Anterior cingulate cortex (tissue), 58 donors: ENCODE results near the gene RNF146.
"Not testable (repeated sequence)": the region's sequence is repeated elsewhere in the genome, so short reads cannot be mapped to it uniquely, and the experiment has no call there.

ENCODE experiments used
- DNase-seq, 58 donors: peaks; one replicate each; lab custom pipeline; 2025; lab: John Stamatoyannopoulos, UW

Gene RNF146

DNA sequence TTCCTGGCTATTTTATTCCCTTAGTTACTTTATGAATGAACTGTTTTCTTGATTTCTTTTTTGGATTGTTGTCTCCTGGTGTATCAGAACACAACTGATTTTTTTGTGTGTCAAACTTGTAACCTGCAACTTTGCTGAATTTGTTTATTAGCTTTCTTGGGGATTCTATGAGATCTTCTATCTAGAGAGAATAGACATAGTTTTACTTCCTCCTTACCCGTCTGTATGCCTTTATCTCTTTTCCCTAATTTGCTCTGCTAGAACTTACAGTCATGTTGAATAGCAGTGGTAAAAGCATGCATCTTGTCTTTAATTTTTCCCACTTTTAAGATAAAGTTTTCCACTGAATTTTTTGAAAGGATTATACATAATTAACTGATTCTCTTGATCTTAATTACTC is 13.2 kb downstream of the RNF146 start:
- no peak for DNase-seq

- no peak for DNase-seq
Measured at GRCh38 chr6:127282184-127282583, 15.5 kb downstream of the RNF146 start.

GRCh38 chr6:127288705-127289104 is 22.0 kb downstream of the RNF146 start:
- no peak for DNase-seq

GRCh38 chr6:127289934-127290333 is 23.3 kb downstream of the RNF146 start:
- DNase-seq: no peak

DNA sequence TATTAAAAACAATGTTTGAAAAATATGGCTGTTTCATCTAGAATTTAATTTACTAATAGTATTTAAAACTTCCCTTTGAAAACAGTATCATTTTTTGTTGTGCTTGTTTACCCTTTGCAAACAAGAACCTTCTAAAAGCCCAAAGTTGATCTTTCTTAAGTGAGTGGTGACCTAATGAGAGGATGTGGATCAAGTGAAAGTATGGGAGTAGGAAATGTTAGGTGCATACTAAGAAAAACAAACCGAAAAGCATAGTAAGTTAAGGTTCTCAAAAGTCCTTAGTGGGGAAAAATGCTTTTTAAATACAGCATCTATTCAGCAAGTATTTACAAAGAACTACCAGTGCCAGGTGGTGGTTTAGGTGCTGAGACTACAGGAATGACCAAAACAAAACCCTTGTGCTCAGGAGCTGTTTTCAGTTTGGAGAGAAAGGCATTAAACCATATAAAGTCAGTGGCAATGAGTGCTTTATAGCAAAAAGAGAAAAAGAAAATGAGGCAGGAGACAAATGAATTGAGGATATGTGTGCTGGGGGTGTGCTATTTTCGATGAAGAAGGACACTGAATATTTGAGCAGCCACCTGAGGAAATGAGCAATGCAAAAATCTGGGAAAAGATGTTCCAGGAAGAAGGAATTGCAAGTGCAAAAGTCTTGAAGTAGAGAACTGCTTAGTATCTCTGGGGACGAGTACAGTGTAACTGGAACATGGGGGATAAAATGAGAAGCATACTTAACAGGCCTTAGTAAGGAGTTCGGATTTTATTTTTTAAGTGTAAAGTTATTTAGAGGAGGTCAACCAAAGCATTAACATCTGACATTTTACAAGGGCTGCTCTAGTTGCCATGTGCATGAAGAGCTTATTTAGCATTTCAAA is 24.0 kb downstream of the RNF146 start:
- no peak for DNase-seq

DNA sequence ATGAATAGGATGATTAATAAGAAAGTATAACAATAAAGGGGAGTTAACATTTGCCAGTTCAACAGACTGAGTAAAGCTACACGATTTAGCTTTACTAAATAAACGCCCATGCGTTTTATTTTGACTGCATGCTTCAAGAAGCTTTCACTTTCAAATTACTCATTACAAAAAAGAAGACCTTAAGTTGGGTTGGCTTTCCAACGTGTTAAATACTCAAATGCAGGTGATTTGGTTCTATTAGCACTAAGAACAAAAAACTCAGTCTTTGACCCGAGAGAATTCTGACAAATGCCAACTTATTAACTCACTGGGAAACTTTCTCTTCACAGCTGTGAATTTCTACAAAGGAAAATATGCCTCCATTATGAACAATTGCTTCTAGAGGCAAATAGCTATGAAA is 24.8 kb downstream of the RNF146 start:
- DNase-seq: no peak

- DNase-seq: no peak
Measured at GRCh38 chr6:127297502-127298070, 30.9 kb downstream of the RNF146 start.

GRCh38 chr6:127298475-127298874 is 31.8 kb downstream of the RNF146 start:
- no peak for DNase-seq

GRCh38 chr6:127299522-127300240 is 33.0 kb downstream of the RNF146 start:
- DNase-seq: no peak

DNA sequence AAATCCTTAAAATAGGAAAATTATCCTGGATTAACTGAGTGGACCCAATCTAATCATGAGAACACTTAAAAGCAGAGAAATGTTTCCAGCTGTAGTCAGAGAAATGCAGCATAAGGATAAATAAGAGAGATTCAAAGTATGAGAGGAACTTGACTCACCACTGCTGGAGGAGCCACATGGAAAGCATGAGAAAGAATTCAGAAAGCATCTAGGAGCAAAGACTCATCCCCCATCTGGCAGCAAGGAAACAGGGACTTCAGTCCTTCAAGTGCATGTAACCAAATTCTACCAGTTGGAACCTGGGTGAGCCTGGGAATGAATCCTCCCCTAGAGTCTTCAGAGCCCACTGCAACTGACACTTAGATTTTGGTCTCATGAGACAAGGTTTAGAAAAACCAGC is 33.7 kb downstream of the RNF146 start:
- peak in 2 of 58 donors; percentile 24 to 27 for DNase-seq

- no peak for DNase-seq
Measured at GRCh38 chr6:127301199-127301700, 34.6 kb downstream of the RNF146 start.

DNA sequence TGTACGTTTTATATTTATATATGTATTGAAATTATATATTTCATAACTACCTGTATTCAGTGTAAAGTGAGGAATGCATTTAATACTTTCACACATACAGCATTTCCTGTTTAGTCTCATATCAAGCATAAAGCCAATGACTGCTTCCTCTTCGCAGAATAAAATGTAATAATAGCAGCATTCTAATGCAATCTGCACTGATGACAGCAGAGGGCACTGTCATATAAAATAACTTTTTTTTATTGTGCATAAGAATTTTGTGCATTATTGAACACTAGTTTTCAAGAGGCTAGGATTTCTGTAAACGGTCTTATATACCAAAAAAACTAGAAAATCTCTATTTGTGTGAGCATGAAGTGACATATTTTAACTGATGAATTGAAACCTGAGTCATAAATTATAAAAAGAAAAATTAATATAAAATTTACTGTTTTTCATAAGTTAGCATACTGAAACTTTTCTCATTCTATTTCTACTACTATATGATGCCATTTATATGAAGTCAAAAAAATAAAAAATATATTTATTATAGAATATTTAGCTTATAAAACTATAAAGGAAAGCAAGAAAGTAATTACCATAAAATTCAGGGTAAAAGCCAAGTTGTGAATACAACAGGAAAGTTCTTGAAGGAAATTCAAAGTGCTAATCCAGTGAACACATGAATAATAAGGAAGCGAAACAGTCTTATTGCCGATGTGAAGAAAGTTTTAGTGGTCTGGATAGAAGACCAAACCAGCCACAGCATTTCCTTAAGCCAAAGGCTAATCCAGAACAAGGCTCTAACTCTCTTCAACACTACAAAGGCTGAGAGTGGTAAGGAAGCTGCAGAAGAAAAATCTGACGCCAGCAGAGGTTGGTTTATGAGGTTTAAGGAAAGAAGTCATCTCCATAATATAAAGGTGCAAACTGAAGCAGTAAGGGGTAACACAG is 36.3 kb downstream of the RNF146 start:
- peak in 5 of 58 donors; percentile 2 to 27 (median 8) for DNase-seq

DNA sequence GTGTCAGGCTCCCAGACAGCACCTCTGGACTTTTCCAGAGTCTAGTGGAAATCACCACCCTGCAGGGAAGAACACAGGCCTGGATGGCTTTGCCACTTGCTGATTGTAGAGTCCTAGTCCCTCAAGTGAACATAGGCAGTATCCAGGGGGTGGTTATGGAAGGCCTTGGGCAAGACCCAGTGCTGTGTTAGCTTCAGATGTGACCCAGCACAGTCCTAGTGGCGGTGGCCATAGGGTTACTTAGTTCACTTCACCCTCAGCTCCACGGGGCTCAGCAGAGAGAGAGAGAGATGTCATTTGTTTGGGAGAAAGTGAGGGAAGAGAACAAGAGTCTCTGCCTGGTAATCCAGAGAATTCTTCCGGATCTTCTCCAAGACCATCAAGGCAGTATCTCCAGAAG is 37.3 kb downstream of the RNF146 start:
- DNase-seq: no peak

DNA sequence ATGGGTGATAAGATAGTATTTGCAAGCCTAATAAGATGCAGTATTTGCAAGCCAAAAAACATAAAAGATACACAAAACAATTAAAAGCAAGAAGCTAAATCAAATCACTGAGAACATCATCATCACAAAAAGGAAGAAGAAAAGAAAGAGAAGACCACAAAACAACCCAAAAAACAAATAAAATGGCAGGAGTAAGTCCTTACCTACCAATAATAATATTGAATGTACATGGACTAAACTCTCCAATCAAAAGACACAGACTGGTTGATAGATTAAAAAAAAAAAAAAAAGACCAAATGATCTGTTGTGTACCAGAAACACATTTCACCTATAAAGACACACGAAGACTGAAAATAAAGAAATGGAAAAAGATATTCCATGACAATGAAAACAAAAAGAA is 39.1 kb downstream of the RNF146 start:
- no peak for DNase-seq

DNA sequence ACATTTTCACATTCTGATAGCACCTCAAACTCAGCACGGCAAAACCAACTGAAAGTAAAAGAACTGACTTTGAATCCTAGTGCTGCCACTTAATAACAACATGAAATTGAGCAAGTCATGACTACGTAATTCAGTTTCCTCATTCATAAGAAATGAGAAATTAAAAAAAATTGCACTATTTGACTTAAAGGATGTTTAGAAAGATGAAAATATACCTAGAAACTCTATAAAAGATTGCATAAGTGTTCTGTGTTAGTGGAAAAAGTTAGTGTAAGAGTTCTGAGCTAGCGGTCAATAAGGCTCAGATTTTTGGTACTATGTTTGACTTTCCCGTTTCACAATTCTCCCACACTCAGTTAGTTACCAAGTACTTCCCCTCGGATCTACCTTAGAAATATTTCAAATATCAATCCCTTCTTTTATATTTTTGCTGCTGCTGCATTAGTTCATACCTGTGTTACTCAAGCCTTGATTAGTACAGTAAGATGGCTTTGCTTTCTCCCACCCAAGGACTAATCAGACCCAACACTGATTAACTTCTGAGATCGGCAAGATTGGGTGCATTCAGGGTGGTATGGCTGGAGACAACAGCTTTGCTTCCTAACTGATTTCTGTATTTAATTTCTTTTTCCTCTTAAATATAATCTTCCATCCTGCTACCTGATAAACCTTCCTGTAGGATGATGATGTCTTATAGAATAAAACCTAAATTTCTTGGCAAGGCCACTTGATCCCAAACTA is 50.9 kb downstream of the RNF146 start:
- no peak for DNase-seq

GRCh38 chr6:127319686-127320085 is 53.0 kb downstream of the RNF146 start:
- no peak for DNase-seq

- DNase-seq: no peak
Measured at GRCh38 chr6:127328043-127328609, 61.5 kb downstream of the RNF146 start.

GRCh38 chr6:127331256-127331655 is 64.6 kb downstream of the RNF146 start:
- DNase-seq: not testable (repeated sequence)

GRCh38 chr6:127332383-127332961 is 65.8 kb downstream of the RNF146 start:
- DNase-seq: no peak
